ELF-1 (cell line): ENCODE results near the gene PCDH9.

Experiments used
- DNase-seq: peaks from one replicate; pipeline ENCODE4 v3.0.0-alpha.2; 2016; ENCODE audit warnings: low read depth, low spot score

Gene PCDH9

DNA sequence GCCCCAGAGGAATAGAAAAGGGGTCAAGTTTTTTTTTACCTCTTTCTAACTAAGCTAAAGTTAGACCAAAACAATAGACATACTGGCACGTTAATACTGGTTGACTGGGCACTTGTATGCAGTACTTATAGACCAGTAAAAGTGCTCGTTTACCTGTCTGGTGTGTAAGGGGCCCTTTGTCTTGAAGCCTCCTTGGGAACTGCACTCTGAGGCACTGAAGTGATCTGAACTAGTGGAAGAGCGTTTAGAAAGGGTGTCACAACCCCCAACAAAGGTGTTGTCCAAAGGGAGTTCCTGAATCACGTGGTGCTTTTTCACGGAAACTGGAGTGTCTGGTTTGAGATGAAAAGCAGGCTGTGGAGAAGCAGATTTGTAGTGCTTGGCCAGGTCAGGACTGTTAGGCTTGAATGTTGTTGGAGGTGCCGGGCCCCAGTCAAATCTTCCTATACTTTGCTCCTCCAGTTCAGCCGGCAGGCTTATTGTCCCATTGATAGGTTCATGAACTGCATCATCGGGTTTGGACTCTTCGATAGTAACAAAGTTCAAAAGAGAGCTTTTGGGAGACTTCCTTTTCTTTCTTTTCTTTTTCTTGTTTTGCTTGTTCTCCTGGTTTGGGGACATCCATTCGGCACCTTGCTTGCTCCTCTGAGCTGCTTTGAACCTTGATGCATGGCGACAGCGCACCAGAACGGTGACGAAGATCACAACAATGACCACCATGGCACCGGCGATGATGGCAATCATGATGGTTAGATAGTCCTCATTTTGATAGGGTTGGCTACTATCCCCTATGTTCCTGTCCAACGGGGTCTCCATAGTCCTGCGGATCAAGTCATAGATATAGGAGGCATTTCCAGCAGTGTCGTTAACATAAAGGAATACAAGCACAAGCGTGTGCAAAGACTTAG lies 4.6 kb downstream of the PCDH9 start:
- DNase-seq = no peak

DNA sequence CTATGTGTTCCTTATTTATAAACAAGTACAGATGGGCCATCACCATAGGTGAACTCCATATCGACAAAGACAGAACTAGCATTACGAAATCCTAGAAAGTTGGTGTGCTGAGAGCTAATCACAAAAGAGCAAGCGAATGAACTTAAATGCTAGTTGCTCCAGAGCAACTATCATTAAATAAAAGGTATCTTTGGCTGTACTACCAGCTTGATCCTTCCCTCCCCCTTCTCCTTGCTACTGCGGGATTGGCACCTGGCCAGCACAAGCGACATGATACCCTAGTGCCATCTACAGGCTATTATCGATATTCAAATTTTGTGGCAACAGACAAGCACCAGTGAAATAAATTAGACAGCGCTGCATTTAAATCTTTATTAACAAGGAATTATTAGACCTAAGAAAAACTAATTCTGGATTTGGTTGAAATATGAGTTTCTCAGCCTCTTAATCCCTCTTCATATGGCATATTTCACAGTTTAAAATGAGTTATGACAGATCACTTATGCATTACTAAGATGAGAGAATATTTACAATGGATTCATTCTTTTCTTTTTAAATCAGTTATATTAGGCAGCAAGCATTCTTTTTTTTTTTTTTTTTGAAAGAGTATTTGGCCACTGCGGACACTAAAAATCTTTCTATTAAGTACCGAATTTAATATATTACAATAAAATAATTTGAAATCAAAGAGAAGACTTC lies 5.8 kb downstream of the PCDH9 start:
- DNase-seq = peak; percentile 47

DNA sequence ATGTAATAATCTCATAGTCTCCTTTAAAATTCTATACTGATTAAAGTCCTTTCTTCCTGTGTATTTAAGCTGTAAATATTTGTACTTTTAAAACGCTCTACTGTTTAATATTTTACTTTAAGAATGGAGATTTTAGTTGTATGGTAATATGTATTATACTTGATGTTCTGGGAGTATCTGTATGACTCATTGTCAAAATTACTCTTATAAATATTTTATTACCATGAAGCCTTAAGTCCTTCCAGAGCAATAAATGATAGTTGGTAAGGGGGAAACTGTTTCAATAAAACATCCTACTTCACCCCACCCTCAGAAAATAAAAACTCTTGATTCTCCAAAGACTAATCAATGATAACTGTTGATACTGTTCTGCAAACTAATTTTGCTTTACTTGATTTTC lies 6.4 kb downstream of the PCDH9 start:
- no peak for DNase-seq

DNA sequence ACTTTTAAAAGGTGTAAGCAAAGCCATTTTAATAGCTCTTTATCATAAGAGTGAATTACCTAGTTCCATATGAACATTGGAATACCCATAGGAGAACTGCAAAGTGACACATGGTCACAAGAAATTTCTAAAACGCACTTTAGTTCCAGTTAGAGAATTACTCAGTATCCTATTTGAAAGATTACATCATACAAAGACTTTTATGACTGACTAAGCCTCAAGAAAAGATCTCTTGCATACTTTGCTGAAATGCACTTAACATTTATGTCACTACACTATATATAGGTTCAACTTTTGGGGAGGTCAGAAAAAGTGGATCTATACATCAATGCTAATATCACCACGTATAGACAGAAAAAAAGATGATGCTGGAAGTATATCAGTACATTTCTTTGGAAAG lies 7.1 kb downstream of the PCDH9 start:
- no peak for DNase-seq

DNA sequence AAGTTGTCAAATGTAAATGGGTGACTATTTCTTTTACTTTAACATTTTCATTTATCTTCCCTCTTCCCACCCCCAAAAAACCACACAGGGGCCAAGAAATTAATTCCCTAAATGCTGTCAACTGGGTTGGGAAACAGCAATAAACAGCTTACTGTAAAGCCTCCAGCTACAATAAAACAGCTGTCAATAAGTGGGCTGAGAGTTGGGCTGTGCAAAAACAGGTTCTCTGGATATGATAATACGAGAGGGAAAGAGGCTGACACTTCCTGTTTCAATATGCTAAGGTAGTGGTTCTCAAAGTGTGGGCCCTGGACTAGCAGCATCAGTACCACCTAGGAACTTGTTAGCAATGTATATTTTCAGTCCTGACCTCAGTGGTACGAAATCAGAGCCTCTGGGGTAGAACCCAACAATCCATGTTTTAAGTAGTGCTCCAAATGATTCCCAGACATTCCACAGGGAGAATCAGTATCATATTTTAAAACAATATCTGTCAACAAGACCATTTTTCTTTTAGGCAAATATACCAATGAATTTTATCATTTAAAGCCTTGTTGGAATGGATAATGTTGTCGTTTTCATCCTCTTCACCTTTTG lies 8.4 kb downstream of the PCDH9 start:
- no peak for DNase-seq

DNA sequence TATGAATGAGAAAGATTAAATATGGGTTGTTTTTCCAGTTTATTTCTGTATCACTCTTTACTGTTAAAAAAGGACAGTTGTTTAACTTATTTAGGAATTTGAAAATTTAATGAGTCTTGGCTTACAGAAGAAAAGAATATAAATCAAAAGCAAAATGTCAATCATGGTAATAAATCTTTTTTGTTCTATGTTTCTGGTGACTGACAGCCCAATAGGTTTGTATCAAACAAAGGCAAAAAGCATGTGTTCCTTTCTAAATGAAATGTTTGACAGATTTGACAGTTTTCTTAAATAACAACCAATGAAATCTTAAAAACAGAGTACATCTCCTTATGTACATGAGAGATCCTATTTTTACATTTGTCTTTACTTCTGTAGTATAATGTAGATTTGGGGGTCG lies 11.0 kb downstream of the PCDH9 start:
- no peak for DNase-seq

DNA sequence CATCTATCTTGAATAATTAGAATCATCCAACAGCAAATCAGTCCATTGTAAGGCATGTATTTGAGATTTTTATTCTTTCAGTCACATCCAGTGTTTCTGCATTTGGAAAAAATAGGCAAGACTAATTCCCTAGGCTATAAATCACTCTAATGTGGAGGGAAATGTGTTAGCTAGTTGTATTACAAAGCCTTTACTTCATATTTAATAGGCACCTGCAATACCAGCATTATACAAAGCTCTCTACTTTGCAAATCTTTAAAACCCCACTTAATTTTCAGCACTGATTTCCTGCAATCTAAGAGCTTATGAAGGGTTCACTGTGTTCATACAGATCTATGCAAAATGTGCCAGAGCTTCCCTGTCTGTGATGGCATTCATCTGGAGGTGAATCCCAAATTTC lies 12.3 kb downstream of the PCDH9 start:
- DNase-seq = no peak

DNA sequence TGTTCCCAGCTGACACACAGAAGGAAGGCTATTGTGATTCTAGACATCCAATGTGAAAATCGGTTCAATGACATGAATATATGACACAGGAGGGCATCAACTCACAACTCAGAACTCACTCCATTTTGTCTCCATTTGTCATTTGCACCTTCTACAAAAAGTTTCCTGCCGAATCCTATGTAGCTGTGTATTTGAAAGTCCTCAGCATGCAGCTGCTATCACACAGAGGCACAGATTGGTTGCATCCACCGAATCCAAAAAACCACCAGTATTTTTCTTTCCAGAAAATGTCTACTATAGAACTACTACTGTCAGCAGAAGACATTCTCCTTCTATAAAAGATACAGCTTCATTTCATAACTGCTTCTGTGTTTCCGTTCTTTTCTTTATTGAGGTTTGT lies 13.3 kb downstream of the PCDH9 start:
- DNase-seq = no peak

DNA sequence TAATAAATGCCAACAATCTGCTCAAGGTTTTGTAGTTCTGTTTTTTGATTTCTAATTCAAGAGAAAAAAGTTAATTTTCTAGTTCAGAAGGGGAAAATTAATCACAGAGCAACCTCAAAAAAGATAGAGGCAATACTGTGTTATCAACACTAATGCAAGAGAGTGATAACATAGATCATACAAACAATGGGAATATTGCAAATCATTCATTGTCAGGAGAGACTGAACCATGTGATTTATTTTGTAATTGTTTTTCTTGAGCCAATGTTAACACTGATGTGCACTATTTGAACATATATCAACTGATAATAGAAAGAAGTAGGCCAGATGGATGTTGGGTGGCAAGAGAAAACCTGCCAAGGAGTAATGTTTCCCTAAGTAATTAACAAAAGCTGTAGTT lies 19.9 kb downstream of the PCDH9 start:
- DNase-seq = no peak

DNA sequence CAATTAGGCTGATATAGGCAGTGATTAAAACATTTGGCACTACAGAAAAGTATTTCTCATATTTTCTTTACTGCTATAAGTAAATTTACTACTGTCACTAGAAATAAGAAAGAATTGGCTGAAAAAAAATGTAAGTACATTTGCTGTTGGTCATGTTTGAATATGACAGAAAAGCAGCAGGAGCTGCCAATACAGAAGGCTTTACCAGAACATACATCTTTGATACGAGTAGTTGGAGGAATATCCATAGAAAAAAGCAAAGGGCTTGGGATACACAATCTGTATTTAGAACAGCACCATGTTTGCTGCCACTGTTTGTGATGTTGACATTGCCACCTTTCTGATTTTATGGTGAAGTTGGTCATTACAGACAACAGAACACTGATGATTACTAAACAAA lies 21.6 kb downstream of the PCDH9 start:
- DNase-seq = no peak

DNA sequence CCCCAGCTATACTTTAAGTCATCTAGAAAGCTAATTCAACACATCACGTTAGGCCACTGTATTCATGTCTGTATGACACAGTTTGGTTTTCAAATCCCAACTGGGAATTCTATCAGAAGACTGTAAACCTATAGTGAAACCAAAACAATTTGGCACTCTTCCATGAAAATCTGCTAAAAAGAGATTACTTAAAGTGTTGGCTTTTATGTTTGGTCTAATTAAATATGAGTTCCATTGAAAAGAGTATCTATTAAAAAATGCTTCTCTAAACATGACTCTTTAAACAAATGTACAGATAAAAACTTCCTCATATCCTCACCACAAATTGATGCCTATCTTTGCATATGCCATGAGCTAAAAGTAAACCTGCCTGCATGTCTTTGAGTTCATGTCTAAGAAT lies 25.4 kb downstream of the PCDH9 start:
- DNase-seq = no peak

DNA sequence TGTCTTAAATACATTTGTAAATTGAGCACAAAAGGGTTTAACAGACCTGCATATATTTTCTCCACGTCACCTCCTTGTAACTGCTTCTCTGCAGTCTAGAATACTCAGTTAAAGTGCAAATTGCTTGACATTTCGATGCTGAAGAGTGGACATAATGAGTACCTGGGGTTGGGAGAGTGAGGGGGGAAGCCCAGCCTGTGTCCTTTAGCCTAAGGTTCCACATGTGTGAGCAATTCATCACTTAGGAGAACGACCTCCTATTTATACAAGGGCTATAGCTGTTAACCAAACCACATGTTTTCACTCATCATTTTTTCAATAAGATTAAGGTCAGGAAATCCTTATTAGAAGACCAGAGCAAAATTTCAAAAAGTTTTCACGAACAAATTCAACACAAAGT lies 29.5 kb downstream of the PCDH9 start:
- no peak for DNase-seq

DNA sequence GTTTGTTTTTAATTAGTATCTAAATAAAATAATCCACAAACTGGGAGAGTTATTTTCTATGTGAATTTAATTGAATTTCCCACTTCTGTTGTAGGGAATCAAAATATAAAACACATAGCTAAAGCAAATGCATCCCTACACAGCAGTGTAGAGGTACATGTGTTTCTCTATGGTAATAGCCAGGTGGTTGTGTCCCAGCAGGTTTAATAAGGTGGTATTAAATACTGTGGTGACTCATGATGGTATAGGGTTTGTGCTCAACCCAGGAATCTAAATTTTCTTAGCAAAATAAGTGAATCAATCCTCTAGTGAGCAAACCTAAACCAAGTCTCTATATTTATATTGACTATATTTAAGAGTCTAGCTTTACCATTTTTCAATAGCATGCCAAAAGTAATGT lies 30.0 kb downstream of the PCDH9 start:
- DNase-seq = no peak

DNA sequence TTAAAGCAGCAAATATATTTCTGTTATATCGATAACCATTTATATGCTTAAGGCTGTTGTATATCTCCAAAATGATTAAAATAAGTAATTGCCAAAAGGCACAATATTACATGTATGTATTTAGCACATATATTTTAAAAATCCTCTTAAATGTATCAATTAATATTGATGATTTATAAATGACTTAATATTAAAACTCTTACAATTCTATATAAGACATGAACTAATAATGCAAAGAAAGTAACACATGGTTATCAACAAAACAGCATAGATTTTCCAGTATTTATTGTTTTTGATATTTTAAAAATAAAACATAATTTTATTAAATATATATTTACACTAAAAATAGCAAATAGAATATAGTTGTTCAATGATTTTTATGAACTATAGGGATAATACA lies 32.4 kb downstream of the PCDH9 start:
- DNase-seq = no peak

DNA sequence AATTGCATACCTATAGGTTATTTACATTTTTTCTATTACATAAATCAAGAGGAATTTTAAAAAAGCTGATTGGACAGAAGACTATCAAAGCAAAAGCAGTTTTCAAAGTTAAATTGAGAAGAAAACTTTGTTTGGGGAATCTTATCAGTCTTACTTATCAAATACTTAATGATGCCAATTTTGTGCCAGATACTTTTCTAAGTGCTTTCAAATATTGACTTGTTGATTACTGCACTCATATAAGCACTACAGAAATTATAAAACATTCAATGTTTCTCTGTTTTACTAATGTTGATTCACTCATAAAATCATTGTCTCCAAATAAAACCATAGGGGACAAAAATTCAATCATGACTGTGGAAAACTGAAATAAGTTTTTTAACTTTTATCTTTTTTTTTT lies 36.2 kb downstream of the PCDH9 start:
- DNase-seq = no peak

DNA sequence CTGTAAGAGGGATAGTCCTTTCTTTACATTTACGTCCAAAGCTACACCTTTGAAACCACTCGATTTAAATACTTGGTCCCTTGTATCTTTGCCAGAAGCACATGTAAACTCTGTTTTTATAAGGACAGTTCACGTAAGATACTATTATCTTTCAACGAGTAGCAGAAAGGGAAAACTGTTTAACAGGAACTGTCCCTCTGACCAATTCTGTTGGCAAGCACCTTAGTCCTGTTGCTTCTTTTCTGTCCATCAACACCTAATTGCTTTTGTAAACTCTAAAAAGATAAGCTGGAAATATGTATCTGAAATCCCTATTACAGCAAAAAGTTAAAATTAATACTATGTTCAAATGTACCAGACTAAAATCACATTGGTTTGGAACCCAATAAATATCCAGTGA lies 37.4 kb downstream of the PCDH9 start:
- no peak for DNase-seq

DNA sequence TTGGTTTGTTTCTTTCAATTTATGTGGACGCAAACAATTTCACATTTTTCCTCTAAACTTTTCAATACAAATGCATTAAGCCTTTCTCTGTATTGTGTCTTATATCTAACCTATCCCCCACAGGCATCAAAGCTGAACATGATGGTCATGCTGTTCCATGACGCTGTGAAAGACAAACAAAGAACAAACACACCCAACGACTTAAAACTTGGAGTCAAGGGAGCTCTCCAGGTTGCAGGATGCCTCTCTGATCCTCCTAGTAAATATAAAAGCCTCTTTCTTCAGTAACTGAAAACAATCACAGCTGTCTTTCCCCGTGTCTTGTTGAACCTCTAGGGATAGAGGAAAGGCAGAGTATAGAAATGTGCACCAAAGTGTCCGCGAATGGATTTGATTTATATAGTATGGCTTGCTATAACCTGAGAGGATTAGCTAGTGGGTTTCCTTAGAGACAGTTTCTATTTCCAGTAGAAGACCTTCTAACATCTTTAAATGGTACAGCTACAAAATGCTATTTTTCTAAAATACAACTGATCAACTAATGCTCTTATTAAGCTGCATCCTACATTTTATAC lies 43.1 kb downstream of the PCDH9 start:
- peak; percentile 4 for DNase-seq

DNA sequence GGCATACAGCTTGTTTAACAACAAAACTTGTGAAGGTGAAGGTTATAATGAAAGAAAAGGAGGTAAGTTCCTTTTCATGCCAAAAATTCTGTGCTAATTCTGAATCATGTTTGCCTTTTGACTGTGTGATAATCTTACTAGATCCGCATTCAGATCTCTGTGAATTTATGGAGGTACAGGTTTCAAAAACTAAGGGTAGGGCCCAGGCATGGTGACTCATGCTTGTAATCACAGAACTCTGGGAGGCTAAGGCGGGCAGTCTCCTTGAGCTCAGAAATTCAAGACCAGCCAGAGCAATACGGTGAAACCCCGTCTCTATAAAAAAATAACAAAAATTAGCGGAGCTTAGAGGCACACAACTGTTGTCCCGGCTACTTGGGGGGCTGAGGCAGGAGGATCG lies 45.9 kb downstream of the PCDH9 start:
- no peak for DNase-seq

DNA sequence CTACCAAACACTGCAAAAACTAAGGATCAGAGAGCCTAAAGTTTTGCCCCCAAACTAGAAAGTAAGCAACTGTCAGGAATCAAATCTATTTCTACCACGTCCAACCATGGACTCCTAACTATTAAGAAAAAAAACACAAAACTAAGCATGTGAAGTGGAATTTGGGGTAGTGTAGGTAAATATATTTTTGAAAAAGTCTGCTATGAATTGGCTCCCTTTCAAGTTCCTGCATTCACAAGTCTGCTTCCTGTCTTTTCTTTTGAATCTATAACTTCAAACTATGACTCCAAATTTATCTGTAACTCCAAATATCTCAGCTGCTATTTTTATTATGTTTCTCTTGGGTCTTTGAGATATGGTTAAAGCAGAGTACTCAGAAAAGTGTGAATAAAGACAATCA lies 47.0 kb downstream of the PCDH9 start:
- DNase-seq = no peak

DNA sequence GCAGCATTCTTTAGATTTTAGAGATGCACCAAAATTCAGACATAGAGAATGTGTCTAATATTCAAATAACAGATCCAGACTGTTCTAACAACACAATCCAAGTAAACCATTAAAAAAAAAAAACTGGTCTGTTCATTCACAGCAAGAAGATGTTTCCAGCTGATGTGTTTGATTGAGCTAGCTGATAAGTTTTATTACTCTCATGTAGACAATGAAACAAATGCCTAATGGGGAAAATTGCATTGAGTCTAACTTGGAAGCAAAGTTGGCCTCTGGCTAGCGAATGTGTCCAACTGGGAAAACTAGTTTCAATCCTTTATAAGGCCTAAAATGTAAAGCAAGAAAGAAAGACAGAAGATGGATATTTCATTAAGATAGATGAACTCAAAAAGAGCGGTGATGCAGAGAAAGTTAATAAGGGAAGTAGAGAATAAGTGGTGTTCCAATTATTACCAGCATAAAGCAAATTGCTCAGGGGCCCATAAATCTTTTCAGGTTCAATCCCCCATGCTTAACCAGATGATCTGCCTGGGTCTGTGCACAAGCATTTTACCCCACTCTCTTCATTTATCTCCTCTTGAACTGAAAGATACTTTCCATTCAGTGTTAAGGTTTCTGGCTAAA lies 54.2 kb downstream of the PCDH9 start:
- no peak for DNase-seq

DNA sequence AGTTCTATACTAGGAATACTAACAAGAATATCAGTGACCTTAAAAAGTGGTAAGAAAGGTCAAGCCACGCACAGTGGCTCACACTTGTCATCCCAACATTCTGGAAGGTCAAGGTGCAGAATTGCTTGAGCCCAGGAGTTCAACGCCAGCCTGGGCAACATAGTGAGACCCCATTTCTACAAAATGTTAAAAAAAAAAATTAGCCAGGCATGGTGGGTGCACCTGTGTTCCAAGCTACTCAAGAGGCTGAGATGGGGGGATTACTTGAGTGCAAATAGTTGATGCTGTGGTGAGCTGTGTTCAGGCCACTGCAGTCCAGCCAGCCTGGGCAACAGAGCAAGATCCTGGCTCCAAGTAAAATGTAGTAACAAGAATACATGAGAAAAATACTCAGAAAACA lies 61.8 kb downstream of the PCDH9 start:
- DNase-seq = no peak

DNA sequence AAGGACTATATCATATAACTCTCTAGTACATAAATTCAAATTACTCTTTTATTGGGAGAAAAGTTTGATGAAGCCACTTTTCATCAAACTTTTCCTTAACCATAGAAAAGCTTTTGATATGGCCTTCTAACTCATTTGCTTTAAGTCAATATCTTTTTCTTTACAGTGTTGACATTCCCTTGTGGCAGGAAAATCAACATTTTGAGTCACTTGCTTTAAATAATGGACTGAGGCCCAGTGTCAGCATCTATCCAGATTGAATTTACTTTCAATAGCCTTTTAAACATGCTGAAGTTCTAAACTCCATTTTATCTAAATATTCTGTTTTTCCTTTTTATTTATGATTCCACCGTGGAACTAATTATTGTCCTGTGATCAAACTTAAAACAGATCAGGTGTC lies 62.7 kb downstream of the PCDH9 start:
- no peak for DNase-seq
